Nephron progenitor cell (in vitro differentiated cells): ENCODE measurements around the gene MRAP.

Source experiments
- DNase-seq: peaks from one replicate; pipeline ENCODE4 v3.0.0; 2021
- H3K27ac Mint-ChIP-seq: 2 replicates; pipeline ENCODE4 v1.8.0; 2021; ENCODE audit warnings: mild to moderate bottlenecking, moderate library complexity, mixed read lengths
- H3K27me3 Mint-ChIP-seq: 2 replicates; pipeline ENCODE4 v1.8.0; 2021; ENCODE audit warnings: mild to moderate bottlenecking, low read depth, mixed read lengths; ENCODE audit not compliant: poor library complexity
- H3K36me3 Mint-ChIP-seq: 2 replicates; pipeline ENCODE4 v1.8.0; 2021; ENCODE audit warnings: low read depth, mixed read lengths
- H3K4me1 Mint-ChIP-seq: 2 replicates; pipeline ENCODE4 v1.8.0; 2021; ENCODE audit warnings: mixed read lengths
- H3K4me3 Mint-ChIP-seq: 2 replicates; pipeline ENCODE4 v1.8.0; 2021; ENCODE audit warnings: mild to moderate bottlenecking, moderate library complexity, mixed read lengths
- H3K9me3 Mint-ChIP-seq: 2 replicates; pipeline ENCODE4 v1.8.0; 2021; ENCODE audit warnings: mild to moderate bottlenecking, moderate library complexity, mixed read lengths
- CTCF ChIP-seq: fragments of 200-600 bp; sonication (generic); IDR thresholded peaks from 2 replicates; pipeline ENCODE4 v1.5.0; 2021; ENCODE audit warnings: antibody characterized with exemption

Gene MRAP

GRCh38 chr21:32352526-32352925, 53.9 kb downstream of the MRAP start:
- no peaks in the 10 kb centered on the region for H3K4me1 Mint-ChIP-seq
- H3K27ac Mint-ChIP-seq, result no peak overlapping the region
- DNase-seq, result no peak
- TF ChIP-seq CTCF, result no peak
- H3K27me3 Mint-ChIP-seq, result no peaks in the 10 kb centered on the region
- no peak overlapping the region for H3K4me3 Mint-ChIP-seq
- H3K9me3 Mint-ChIP-seq, result no peaks in the 10 kb centered on the region
- peaks cover 79% of the 10 kb centered on the region for H3K36me3 Mint-ChIP-seq

GRCh38 chr21:32353002-32353711, 54.5 kb downstream of the MRAP start:
- peaks cover 73% of the 10 kb centered on the region for H3K36me3 Mint-ChIP-seq
- no peaks in the 10 kb centered on the region for H3K27me3 Mint-ChIP-seq
- no peaks in the 10 kb centered on the region for H3K9me3 Mint-ChIP-seq
- TF ChIP-seq CTCF, result no peak
- no peaks in the 10 kb centered on the region for H3K4me1 Mint-ChIP-seq
- DNase-seq, result no peak
- H3K27ac Mint-ChIP-seq, result no peak overlapping the region
- no peak overlapping the region for H3K4me3 Mint-ChIP-seq

GRCh38 chr21:32356874-32357395, 58.3 kb downstream of the MRAP start:
- Mint-ChIP-seq H3K27ac (no peak overlapping the region), H3K4me1 (no peaks in the 10 kb centered on the region), H3K9me3 (no peaks in the 10 kb centered on the region), H3K4me3 (no peak overlapping the region), H3K36me3 (peaks cover 86% of the 10 kb centered on the region), H3K27me3 (no peaks in the 10 kb centered on the region)
- no peak for DNase-seq
- no peak for TF ChIP-seq CTCF

- no peaks in the 10 kb centered on the region for H3K27me3 Mint-ChIP-seq
- H3K27ac Mint-ChIP-seq, result no peak overlapping the region
- H3K9me3 Mint-ChIP-seq, result no peaks in the 10 kb centered on the region
- no peaks in the 10 kb centered on the region for H3K4me1 Mint-ChIP-seq
- no peak overlapping the region for H3K4me3 Mint-ChIP-seq
- DNase-seq, result no peak
- no peak for TF ChIP-seq CTCF
- H3K36me3 Mint-ChIP-seq, result peaks cover 81% of the 10 kb centered on the region
These were observed 61.1 kb downstream of the MRAP start for GRCh38 chr21:32359719-32360260.

GRCh38 chr21:32360401-32360975, 61.8 kb downstream of the MRAP start:
- H3K9me3 Mint-ChIP-seq, result no peaks in the 10 kb centered on the region
- peak overlapping the region; percentile 29 for H3K27ac Mint-ChIP-seq
- no peaks in the 10 kb centered on the region for H3K4me1 Mint-ChIP-seq
- TF ChIP-seq CTCF, result no peak
- H3K36me3 Mint-ChIP-seq, result peaks cover 80% of the 10 kb centered on the region
- no peaks in the 10 kb centered on the region for H3K27me3 Mint-ChIP-seq
- H3K4me3 Mint-ChIP-seq, result no peak overlapping the region
- no peak for DNase-seq
